ENCODE results near the gene ZNF579. TPM values are rescaled to one million over a fixed set of nuclear protein-coding genes. Genes with fewer than 3 reads are reported as not detected.

Gene ZNF579
- total and polyA plus RNA-seq, 2 of the 13 experiments (the other 11 are each of a cell fraction or from before 2014, with no cell fraction given) = 2.1 to 2.9 TPM

DNA sequence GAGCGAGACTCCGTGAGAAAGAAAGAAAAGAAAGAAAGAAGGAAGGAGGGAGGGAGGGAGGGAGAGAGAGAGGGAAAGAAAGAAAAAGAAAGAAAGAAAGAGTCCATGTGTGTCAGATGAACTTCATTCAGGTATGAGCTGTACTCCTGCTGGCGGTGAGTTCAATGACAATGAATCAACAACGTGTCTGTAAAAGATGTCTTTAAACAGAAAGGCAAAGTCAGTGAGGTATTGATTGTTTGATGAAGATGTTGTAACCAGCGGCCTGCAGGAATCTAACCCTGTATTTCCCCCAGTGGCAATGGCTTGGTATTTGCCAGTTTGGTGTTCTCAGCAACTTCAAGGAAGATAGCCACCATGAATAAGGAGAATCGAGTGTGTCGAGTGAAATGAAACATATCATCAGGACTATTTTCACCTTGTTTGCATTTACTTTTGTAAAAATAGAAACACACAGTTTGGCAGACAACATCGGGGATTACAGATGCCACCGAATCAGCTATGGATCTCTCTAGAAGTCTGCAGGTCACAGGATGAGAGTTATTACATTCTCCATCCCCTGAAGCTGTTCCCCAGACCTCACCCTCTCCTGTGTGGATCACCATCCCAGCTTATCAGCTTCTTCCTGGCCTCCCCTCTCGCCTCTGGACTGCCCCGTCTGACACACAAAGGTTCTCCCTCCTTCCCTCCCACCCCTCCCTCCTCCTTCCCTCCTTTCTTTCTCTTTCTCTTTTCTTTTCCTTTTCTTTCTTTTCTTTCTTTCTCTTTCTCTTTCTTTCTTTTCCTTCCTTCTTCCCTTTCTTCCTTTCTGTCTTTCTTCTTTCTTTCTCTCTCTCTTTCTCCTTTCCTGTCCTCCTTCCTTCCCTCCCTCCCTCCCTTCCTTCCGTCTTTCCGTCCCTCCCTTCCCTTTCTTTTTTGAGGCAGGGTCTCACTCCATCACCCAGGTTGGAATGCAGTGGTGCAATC, 27.1 kb downstream of the ZNF579 start (continued):
- TF ChIP-seq, protein P1, sequence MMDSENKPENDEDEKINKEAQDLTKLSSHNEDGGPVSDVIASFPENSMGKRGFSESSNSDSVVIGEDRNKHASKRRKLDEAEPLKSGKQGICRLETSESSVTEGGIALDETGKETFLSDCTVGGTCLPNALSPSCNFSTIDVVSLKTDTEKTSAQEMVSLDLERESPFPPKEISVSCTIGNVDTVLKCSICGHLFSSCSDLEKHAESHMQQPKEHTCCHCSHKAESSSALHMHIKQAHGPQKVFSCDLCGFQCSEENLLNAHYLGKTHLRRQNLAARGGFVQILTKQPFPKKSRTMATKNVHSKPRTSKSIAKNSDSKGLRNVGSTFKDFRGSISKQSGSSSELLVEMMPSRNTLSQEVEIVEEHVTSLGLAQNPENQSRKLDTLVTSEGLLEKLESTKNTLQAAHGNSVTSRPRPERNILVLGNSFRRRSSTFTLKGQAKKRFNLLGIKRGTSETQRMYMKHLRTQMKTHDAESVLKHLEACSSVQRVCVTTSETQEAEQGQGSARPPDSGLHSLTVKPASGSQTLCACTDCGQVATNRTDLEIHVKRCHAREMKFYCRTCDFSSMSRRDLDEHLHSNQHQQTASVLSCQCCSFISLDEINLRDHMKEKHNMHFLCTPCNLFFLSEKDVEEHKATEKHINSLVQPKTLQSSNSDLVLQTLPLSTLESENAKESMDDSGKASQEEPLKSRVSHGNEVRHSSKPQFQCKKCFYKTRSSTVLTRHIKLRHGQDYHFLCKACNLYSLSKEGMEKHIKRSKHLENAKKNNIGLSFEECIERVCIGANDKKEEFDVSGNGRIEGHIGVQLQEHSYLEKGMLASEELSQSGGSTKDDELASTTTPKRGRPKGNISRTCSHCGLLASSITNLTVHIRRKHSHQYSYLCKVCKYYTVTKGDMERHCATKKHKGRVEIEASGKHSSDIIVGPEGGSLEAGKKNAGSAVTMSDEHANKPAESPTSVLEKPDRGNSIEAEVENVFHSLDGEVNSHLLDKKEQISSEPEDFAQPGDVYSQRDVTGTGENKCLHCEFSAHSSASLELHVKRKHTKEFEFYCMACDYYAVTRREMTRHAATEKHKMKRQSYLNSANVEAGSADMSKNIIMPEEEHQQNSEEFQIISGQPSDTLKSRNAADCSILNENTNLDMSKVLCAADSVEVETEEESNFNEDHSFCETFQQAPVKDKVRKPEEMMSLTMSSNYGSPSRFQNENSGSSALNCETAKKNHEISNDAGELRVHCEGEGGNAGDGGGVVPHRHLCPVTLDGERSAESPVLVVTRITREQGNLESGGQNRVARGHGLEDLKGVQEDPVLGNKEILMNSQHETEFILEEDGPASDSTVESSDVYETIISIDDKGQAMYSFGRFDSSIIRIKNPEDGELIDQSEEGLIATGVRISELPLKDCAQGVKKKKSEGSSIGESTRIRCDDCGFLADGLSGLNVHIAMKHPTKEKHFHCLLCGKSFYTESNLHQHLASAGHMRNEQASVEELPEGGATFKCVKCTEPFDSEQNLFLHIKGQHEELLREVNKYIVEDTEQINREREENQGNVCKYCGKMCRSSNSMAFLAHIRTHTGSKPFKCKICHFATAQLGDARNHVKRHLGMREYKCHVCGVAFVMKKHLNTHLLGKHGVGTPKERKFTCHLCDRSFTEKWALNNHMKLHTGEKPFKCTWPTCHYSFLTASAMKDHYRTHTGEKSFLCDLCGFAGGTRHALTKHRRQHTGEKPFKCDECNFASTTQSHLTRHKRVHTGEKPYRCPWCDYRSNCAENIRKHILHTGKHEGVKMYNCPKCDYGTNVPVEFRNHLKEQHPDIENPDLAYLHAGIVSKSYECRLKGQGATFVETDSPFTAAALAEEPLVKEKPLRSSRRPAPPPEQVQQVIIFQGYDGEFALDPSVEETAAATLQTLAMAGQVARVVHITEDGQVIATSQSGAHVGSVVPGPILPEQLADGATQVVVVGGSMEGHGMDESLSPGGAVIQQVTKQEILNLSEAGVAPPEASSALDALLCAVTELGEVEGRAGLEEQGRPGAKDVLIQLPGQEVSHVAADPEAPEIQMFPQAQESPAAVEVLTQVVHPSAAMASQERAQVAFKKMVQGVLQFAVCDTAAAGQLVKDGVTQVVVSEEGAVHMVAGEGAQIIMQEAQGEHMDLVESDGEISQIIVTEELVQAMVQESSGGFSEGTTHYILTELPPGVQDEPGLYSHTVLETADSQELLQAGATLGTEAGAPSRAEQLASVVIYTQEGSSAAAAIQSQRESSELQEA (CRISPR knock-in tag; IDR thresholded peaks at IDR 0.05; ENCODE audit: not compliant biosample characterization) = no peak
- TF ChIP-seq ZNF772 (CRISPR knock-in tag; IDR thresholded peaks at IDR 0.05) (no peak), MED13 (CRISPR knock-in tag; IDR thresholded peaks at IDR 0.05) (no peak), ZNF552 (CRISPR knock-in tag; IDR thresholded peaks at IDR 0.05; ENCODE audit: borderline replicate concordance) (no peak), JUNB (CRISPR knock-in tag; IDR thresholded peaks at IDR 0.05; ENCODE audit: borderline replicate concordance) (no peak)
- TF ChIP-seq, protein P2, sequence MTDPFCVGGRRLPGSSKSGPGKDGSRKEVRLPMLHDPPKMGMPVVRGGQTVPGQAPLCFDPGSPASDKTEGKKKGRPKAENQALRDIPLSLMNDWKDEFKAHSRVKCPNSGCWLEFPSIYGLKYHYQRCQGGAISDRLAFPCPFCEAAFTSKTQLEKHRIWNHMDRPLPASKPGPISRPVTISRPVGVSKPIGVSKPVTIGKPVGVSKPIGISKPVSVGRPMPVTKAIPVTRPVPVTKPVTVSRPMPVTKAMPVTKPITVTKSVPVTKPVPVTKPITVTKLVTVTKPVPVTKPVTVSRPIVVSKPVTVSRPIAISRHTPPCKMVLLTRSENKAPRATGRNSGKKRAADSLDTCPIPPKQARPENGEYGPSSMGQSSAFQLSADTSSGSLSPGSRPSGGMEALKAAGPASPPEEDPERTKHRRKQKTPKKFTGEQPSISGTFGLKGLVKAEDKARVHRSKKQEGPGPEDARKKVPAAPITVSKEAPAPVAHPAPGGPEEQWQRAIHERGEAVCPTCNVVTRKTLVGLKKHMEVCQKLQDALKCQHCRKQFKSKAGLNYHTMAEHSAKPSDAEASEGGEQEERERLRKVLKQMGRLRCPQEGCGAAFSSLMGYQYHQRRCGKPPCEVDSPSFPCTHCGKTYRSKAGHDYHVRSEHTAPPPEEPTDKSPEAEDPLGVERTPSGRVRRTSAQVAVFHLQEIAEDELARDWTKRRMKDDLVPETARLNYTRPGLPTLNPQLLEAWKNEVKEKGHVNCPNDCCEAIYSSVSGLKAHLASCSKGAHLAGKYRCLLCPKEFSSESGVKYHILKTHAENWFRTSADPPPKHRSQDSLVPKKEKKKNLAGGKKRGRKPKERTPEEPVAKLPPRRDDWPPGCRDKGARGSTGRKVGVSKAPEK (CRISPR knock-in tag; IDR thresholded peaks at IDR 0.05; ENCODE audit: borderline replicate concordance) = peak; percentile 92; the same call in 1 of the 2 replicates
- TF ChIP-seq, protein P3, sequence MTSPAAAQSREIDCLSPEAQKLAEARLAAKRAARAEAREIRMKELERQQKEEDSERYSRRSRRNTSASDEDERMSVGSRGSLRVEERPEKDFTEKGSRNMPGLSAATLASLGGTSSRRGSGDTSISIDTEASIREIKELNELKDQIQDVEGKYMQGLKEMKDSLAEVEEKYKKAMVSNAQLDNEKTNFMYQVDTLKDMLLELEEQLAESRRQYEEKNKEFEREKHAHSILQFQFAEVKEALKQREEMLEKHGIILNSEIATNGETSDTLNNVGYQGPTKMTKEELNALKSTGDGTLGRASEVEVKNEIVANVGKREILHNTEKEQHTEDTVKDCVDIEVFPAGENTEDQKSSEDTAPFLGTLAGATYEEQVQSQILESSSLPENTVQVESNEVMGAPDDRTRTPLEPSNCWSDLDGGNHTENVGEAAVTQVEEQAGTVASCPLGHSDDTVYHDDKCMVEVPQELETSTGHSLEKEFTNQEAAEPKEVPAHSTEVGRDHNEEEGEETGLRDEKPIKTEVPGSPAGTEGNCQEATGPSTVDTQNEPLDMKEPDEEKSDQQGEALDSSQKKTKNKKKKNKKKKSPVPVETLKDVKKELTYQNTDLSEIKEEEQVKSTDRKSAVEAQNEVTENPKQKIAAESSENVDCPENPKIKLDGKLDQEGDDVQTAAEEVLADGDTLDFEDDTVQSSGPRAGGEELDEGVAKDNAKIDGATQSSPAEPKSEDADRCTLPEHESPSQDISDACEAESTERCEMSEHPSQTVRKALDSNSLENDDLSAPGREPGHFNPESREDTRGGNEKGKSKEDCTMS (CRISPR knock-in tag; conservative IDR thresholded peaks at IDR 0.05) = no peak
- TF ChIP-seq, protein P4, sequence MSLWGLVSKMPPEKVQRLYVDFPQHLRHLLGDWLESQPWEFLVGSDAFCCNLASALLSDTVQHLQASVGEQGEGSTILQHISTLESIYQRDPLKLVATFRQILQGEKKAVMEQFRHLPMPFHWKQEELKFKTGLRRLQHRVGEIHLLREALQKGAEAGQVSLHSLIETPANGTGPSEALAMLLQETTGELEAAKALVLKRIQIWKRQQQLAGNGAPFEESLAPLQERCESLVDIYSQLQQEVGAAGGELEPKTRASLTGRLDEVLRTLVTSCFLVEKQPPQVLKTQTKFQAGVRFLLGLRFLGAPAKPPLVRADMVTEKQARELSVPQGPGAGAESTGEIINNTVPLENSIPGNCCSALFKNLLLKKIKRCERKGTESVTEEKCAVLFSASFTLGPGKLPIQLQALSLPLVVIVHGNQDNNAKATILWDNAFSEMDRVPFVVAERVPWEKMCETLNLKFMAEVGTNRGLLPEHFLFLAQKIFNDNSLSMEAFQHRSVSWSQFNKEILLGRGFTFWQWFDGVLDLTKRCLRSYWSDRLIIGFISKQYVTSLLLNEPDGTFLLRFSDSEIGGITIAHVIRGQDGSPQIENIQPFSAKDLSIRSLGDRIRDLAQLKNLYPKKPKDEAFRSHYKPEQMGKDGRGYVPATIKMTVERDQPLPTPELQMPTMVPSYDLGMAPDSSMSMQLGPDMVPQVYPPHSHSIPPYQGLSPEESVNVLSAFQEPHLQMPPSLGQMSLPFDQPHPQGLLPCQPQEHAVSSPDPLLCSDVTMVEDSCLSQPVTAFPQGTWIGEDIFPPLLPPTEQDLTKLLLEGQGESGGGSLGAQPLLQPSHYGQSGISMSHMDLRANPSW (CRISPR knock-in tag; IDR thresholded peaks at IDR 0.05; ENCODE audit: borderline replicate concordance) = no peak
